Measurements from ENCODE around the gene ZNF280C.
"Not testable (repeated sequence)": the region's sequence is repeated elsewhere in the genome, so short reads cannot be mapped to it uniquely, and the experiment has no call there.

ZNF280C gene, protein sequence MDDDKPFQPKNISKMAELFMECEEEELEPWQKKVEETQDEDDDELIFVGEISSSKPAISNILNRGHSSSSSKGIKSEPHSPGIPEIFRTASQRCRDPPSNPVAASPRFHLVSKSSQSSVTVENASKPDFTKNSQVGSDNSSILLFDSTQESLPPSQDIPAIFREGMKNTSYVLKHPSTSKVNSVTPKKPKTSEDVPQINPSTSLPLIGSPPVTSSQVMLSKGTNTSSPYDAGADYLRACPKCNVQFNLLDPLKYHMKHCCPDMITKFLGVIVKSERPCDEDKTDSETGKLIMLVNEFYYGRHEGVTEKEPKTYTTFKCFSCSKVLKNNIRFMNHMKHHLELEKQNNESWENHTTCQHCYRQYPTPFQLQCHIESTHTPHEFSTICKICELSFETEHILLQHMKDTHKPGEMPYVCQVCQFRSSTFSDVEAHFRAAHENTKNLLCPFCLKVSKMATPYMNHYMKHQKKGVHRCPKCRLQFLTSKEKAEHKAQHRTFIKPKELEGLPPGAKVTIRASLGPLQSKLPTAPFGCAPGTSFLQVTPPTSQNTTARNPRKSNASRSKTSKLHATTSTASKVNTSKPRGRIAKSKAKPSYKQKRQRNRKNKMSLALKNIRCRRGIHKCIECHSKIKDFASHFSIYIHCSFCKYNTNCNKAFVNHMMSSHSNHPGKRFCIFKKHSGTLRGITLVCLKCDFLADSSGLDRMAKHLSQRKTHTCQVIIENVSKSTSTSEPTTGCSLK

DNA sequence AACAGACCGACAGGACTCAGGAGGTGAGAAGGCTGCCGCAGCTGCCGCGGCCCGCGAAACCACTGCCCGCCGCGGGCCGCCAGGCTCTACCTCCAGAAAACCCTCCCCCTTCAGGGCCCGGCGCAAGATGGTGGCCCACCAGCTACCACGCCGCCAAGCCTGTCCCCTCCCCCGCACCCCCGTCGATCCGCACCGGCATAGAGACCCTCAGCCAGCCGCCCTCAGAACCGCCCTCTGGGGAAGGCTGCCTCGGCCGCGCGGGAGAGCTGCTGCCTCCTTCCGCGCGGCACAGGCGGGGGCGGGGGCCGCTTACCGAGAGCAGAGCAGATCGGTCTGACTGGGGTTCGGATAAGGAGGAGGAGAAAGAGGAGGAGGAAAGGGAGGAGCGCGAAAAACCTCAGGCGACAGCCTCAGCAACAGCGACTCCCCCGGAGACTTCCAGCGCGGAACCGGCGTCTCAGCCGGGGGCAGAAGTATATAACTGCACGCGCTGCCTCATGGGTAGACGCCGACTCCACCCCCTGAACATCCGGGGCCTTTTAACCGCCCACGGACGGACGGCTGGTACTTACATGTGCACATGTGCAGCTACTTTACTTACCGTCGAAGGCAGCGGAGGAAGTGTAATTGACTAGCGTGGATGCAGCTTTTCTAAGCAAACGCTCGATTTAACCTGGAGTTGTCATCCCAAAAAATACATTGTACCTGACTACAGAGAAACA is at the start of gene ZNF280C:
ZNF280C (minus strand) TSS at position 451 of the 722 bp plus-strand sequence. CDS start 8,450 bp downstream, outside the sequence.
- DNase-seq = peak; percentile 92

DNA sequence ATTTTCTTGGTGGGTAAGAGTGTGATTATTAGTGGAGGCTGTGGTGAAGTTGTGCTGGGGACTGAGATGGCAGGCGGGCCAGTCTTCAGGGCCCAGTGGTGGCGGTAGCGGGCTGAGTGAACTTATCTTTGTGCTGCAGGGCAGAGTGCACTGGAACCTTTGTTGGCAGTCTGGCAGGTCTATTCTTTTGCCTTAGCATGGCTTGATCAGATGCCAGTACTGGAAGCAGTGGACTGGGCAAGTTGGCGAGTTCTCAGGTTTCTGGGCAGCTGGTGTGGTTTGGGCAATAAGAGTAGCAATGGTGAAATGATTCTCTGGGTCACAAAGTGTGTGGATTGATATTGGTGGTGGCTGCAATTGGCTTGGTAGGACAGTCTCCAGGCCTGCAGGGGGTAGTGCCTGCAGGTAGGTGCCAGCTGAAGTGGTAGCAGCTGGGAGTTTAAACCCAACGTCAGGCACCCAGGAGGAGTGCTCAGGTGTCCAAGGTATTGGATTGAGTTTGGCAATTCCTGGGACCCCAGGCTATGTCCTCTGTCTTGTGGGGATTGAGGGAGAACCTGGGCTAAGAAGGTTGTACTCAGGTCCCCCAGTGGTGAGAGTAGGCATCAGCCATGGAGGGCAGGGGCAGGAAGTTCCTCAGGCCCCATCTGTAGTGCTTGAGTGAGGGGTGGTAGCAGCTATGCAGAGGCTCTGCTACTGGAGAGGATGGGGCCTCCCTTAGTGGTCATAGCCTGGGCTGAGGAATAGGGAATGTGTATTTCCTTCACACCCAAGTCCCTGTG is 36.1 kb upstream of the ZNF280C start:
- no peak for DNase-seq

DNA sequence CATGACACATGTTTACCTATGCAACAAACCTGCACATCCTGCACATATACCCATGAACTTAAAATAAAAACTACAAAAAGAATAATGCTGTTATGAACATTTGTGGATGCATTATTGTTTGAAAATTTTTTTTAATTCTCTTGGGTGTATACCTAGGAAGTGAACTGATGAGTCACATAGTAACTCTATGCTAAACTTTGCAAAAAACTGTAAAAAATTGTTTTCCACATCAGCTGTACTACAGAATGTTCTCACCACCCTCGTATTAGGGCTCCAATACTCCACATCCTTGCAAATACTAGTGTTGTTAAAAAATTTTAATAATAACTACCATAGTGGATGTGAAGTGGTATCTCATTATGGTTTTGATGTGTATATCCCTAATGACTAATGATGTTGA is 33.3 kb upstream of the ZNF280C start:
- DNase-seq = no peak

DNA sequence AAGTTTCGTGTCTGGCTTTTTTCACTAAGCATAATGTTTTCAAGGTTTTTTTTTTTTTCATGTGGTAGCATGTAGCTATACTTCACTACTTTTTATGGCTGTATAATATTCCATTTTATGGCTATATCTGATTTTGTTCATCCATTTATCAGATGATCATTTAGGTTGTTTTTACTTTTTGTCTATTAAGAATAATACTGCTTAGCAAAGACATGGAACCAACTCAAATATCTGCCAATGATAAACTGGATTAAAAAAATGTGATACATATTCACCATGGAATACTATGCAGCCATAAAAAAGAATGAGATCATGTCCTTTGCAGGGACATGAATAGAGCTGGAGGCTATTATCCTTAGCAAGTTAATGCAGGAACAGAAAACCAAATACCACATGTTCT is 32.7 kb upstream of the ZNF280C start:
- no peak for DNase-seq

DNA sequence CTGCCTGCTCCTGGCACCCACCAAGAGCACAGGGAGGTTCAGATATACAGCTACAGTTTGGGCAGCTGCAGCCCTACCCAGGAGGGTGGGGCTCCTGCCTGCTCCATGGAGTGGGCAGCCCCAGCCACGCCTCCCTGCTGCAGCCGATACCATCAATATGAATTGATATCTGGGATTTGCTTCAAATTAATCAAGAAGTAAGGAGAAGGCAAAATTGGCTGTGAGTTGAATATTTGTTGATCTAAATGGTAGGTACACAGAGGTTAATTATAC is 31.2 kb upstream of the ZNF280C start:
- DNase-seq = no peak

DNA sequence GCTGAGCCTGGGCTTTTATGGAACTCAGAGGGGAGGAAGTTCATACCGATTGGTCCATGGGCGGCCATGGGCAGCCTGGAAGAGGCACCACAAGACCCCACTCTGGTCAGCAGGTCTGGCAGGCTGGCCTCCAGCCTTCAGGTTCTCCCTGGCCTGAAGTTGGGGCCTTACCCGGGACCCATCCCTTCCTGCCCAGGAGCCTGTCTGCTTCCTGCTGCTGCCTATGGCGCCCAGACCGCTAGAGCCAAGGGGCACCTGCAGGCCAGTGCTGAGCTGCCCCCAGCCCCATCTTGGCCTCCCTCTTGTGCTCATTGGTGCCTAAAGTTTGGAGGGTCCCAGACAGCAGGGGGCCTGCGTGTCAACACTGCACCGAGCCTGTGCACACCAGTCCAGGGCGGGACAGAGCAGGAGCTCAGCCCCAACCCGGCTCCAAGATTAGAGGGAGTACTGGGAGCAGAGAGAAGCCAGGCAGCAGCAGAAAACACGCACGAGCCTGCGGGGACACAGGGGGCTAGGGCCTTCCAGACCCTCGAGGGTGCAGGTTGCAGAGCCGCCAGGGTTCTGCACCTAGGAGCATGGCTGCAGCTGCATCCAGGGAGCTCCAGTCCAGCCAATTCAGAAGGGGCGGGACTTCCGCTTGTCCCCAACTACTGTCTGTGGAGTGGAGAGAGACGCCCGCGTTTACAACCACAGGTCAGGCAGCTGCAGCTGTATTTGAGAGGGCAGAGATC is 30.7 kb upstream of the ZNF280C start:
- DNase-seq = no peak

DNA sequence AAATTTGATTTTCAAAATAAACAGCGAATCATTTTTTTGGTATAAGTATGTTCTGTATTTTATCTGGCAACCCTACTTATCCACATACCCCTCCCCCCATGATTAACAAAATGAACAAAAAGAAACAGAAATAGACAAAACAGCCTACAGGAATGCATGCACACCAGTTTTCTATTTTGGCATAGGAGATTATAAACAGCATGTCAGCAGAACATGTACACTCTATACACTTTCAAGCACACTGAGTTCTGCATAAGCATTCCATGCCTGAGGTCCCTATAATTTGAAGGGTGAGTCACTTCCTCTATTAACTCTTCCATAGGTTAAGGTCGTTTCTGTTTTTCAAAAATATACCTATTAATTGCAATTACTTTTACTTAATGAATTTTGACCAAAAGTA is 28.0 kb upstream of the ZNF280C start:
- no peak for DNase-seq

DNA sequence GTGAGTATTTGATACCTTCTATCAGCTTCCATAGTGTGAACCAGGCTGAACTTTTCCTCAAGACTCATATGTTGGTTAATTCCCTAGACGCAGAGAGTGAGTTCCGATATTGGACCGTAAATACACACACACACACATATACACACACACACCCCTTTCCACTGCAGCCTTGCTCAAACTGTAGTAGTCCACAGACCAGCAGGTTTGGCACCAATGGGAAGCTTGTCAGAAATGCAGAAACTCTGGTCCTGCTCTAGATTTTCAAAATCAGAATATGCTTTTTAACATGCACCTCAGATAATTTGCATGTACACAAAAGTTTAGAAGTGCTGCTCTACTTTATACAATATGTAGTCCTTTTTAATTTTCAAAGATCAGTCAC is 27.6 kb upstream of the ZNF280C start:
- DNase-seq = no peak

DNA sequence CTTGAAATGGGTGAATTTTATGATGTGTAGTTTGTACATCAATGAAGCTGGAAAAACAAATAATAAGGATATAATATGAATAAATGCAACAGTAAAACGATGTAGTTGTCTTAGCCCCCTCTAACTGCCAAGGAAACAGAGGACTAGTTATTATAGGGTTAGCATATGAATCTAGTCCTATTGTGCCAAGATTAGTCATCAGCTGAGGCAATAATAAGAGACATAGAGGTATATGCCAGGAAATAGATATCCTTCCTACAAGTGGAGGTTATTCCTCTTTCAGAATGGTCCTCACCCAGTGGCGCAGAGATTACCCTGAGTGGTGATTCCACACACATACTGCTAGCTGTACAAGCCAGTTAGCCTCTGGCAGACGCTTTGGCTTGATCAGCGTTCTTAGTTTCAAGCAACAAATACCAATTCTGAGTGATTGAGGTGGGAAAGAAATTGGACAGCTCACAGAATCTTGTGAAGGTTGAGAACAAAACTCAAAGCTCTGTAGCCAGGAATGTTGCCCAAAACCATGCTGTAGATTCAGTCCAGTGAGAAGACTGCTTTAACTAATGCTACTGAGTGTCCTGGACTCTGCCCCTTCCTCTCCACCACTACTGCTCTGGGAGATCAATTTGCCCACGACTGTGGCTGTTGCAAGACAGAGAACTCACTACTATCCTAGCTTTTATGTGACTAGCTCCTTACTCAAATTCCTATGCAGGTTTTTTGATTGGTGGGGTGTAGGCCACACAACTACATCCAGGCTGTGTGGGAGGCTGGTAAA is 27.0 kb upstream of the ZNF280C start:
- DNase-seq = no peak

DNA sequence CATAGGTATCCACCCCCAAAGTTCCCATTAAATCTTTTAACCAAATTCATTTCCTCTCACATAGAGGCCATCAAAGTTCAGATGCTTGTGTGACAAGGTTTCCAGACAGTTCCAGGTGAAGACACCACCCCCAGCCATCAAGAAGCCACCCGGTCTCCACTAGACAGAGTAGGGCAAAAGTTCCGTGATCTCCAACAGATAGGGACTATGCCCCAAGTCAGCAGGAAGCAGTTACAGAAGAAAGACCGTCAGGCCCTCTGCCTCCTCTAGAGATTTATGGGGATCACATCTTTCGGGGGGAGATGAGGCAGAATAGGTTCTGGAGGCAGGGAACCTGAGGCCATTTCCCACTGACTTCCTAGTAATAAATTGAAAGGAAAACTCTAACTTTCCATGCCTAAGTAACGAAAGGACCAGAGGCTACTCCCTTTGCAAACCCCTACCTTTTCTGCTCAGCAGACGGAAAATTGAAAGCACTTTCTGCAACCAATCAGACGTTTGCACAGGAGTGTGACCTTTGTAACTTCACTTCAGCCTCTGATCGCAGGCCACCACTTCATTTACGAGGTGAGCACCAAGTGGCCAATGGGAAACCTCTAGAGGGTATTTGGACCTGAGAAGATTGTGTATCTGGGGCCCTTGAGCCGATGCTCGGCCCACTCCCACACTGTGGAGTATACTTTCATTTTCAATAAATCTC is 18.5 kb upstream of the ZNF280C start:
- no peak for DNase-seq

DNA sequence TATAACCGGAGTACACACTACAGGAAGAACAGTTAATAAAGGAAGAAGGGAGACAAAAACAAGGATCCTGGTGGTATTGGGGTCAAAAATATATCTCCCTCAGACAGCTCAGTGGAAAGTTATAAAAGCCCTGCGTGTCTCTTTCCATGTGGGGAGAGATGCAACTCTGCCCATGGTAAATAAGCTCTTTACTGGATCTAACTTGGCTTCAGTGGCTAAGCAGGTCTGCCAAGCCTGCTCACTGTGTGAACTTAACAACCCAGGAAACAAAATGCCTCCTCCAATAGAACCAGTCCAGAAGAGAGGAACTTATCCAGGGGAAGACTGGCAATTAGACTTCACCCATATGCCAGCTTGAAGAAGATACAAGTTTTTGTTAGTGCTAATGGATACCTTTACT is 17.0 kb upstream of the ZNF280C start:
- no peak for DNase-seq

DNA sequence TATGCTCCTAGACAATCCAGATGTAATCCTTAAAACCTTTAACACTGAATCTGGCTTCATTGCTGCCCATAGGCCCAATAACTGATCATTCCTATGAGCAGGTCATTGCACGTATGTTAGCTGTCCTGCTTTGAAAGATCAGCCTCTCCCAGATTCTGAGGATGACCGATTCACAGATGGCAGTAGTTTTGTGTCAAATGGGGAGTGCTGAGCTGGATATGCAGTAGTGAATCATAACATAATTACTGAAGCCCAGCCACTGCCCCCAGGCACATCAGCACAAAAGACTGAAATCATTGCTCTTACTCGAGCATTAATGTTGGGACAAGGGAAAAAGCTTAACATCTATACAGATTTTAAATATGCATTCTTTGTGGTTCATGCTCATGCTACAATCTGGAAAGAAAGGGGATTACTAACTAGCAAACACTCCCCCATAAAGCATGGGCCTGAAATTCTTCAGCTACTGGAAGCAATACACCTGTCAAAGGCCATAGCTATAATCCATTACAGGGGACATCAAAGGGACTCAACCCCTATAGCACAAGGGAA is 16.4 kb upstream of the ZNF280C start:
- no peak for DNase-seq

DNA sequence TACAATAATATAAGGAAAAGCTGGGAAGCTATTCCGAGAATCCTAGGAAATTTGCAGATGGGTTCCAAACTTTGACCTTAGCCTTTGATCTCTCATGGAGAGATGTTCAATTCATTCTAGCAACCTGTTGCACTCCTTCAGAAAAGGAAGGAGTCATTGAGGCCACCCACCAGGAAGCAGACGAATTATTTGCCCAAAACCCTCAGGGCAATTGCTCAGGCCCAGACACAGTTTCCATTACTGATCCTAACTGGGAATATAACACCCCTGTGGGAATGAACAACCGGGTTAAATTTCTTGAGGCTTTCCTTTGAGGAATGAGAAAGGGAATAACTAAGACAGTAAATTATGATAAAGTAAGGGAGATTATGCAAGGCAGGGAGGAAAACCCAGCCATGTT is 13.5 kb upstream of the ZNF280C start:
- no peak for DNase-seq

DNA sequence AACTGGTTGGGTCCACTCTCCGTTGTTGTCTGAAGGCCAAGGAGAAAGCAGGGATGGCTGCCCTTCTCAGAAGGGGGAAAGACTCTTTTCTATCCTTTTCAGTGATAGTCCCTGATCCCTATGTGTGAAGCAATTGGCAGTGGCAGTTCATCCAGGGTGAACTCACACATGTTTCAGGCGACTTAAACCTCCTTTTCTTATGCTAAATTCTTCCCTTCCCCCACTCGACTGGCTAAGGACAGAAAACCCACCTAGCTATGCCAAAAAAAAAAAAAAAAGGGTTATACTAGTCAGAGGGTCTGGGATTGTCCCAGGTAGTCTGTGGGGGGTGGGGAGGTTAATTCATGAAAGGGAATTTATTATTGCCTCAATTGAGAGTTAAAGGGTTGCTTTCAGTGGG is 12.2 kb upstream of the ZNF280C start:
- no peak for DNase-seq

DNA sequence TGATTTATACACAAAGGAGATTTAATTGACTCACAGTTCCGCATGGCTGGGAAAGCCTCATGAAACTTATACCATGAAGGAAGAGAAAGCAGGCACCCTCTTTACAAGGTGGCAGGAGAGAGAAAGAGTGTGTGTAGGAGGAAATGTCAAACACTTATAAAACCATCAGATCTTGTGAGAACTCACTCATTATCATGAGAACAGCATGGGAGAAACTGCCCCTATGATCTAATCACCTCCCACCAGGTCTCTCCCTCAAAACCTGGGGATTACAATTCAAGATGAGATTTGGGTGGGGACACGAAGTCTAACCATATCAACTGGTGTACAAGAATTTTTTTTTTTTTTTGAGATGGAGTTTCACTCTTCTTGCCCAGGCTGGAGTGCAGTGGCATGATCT is 3.6 kb upstream of the ZNF280C start:
- not testable (repeated sequence) for DNase-seq

DNA sequence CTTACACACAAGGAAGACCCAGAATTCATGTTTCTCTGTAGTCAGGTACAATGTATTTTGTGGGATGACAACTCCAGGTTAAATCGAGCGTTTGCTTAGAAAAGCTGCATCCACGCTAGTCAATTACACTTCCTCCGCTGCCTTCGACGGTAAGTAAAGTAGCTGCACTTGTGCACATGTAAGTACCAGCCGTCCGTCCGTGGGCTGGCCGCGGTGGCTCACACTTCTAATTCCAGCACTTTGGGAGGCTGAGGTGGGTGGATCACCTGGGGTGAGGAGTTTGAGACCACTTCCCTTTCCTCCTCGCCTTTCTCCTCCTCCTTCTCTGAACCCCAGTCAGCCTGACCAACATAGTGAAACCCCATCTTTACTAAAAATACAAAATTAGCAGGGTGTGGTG is 692 bp upstream of the ZNF280C start:
- not testable (repeated sequence) for DNase-seq

DNA sequence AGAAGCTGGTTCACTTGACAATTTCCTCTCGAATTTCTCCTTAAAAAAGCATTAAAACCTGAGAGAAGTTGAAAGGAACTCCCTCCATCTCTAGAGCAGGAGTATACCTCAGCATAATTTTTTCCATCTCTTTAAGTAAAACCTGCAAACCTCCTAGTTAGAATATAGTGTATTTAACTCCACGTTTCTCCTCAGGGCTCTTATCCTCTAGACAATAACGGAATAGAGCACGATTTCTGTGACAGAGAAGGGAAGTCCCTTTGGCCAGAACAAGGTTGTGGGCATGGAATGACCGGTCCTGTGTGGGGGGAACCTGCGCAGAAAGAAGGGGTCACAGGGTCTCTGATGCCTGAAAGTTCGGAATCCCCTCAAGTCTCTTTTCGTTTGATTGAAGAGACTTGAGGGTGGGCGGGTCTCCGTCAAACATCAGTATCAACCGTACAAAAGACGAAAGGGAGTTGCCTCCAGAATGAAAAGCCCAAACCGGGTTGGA is 697 bp downstream of the ZNF280C start:
- no peak for DNase-seq

DNA sequence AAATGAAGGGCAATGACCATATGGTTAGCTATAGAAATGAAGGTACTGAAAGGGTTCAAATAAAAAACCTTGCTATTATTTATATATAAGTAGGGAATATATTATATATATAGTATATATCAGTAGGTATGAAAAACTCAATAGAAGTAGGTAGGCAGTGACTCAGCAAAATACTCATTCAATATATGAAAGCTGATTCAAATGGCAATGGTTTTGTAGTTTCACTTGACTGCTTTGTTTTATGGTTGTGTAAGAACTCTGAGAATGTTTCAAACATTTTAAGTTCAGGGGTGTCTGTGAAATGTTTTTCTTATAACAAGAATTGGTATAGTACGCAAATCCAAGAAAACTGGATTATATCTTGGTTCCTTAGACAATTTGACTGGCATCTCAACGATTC is 4.1 kb downstream of the ZNF280C start:
- DNase-seq = no peak

DNA sequence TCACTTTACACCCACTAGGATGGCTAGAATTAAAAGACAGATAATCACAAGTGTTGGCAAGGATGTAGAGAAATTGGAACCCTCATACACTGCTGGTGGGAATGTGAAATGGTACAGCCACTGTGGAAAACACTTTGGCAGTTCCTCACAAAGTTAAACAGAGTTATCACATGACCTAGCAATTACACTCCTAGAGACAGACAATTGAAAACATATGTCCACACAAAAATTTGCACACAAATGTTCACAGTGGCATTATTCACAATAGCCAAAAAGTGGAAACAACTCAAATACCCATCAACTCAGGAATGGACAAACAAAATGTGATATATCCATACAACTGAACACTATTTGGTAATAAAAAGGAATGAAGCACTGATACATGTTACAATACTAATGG is 5.7 kb downstream of the ZNF280C start:
- DNase-seq = no peak

DNA sequence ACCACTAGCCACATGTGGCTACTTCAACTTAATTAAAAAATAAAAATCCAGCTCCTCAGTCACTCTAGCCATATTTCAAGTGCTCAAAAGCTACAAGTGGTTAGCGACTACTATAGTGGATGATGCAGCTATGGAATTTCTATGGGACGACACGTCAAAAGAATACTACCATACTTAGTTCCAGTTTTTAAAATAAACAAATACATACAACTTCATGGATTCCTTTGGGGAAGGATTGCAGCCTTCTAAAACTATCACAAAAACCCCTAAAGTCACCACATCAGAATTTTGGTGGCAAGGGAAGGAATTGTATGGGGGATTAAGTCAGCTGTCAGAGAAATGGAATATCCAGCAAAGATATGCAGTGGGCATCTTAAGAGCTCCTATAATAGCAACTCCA is 6.5 kb downstream of the ZNF280C start:
- DNase-seq = no peak

Measured in NCI-H1694 (cell line).